Ramos (cell line): ENCODE data around the gene CFAP100.

Experiments
- in situ Hi-C: fragments of 300-500 bp; cut with MboI; formaldehyde crosslinking; loops from one replicate; pipeline ENCODE4 v1.14.3; 2022; ENCODE audit warnings: low sequenced_read_pairs; ENCODE audit not compliant: unreplicated experiment

Gene CFAP100

DNA sequence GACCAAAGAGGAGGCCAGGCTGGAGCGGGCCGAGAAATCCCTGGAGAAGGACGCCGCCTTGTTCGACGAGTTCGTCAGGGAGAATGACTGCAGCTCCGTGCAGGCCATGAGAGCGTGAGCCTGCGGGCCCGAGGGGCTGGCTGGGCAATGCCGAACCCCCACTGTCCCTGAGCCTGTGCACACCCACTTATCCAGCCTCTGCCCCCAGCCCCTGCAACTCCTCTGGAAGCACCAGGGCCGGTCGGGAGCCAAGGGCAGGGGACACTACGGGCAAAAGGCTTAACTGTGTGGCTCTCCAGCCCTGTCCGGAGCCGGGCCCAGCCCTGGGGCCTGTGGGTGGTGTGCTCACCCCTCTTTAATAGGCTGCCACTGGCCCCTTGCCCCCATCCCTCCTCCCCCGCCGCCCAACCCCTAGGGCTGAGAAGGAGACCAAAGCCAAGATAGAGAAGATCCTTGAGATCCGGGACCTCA lies 24.0 kb downstream of the CFAP100 start:
- in situ Hi-C loops: no loop called here

DNA sequence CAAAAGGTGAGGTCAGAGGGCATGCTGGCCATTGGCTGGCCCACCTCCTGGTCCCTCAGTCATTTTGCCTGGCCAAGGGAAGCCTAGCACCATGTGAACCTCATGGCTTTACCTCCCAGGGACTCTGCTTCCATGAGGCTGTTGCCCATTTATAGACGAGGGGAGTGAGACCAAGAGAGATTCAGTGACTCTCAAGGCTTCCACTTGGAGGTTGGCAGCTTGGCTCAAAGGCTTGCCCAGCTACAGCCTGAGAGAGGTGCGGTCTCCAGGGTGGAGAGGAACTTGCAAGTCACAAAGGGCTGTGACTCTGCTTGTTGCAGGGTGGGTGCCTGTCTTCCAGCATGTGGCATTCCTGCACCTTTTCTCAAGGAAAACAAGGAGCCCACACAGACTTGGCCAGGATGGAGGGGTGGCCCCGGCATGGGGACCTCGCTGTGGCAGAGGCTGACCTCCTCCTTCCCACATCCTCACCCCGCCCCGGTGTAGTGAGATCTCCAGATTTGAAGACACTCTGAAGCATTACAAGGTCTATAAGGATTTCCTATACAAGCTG lies 24.5 kb downstream of the CFAP100 start:
- in situ Hi-C loops: no loop called here

DNA sequence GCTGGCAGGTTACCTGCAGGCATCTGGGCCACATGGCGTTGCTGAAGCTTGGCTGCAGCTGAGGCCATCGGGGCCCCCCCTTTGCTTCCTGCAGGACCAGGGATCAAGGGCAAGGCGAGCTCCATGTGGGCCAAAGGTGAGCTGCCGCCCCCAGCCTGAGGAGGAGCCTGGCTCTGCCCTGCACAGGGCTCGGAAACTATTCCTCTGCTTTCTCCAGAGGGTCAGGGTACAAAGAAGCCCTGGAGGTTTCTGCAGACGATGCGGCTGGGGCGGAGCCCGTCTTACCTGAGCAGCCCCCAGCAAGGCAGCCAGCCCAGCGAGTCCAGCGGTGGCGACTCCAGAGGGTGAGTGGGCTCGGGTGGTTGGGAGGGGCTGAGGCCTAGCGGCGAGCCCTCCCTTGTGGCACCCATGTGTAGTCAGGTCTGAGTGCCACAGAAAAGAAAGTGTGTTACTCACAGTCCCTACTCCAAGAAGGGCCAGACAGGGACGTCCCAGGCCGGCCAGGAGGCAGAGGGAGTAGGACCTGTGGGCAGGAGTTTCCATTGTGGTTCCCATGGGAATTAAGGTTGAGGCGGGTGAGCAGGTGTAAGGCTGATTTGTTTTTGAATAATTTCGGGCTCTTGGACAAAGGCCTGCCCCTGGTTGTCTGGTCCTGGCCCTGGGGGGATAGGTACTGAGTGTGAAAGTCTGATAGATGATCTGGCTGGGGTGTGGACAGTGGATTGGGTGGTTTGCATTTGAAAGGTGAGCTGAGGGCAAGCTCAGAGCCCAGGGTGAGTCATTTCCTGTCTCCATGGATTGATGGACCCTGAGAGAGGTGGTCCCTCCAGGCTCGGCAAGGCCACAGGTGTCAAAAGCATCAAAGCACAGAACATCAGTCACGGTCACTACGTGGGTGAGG lies 25.4 kb downstream of the CFAP100 start:
- in situ Hi-C loops: no loop called here

DNA sequence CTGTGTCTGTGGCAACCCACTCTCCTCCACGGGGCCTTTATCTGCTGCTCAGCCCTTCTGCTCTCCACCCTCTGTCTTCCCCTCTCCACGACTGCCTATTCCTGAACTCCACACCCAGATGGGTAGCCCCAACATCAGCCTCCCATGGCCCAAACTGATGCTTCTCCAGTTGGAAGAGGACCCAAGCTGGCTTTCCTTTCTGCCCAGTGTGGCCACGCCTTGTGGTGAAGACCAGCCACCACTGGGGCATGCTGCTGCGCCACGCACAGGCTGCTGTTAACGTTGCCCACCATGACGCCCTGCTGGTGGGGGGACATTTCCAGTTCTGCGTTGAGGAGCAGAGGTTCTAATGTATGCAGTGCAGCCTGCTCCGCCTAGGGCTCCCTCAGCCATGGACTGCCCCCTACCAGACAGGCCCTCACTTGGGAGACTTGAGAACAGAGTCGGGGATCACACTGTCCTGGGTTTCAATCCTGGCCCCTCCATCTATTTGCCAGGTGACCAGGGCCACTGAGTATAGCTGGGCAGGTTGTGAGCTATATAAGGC lies 26.9 kb downstream of the CFAP100 start:
- in situ Hi-C loops: no loop called here

DNA sequence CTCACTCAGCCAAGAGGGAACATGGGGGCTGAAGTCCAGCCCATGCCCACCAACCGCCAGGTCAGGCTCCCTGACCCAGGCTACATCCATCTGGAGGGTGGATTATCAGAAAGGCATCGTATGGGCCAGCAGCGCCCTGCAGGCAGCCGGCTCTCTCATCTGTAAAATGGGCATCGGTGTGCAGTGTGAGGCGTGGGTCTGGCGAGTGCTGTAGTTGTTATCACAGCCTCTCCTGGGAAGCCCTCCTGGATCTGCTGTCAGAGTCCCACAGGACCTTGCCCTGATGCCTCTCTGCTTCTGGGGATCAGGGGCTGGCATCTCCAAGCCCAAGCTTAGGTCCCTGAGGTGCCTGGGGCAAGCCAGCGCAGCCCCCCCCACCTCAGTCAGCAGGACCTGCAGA lies 27.4 kb downstream of the CFAP100 start:
- in situ Hi-C loops: no loop called here

DNA sequence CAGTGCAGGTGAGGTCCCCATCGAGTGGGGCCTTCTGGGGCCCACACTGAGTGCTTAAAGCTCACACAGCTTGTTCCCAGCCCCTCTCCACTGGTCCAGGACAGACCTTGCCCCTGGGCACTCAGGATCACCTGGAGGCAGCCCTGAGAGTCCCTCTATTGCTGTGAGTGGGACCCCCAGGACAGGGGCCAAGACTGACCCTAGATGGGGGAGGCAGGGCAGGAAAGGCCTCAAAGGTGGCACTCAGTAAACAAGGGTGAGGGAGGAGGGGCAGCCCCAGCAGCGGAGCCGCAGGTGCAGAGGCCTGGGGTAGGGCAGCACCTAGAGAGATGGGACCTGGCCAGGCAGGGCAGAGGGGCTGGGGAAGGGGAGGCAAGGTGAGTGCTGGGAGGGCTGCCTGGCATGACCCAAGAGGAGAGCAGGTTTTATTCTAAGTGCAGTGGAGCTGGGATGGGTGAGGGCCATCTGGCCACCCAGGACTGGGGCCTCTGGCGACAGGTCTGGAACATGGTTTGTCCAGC lies 27.9 kb downstream of the CFAP100 start:
- in situ Hi-C loops: no loop called here

DNA sequence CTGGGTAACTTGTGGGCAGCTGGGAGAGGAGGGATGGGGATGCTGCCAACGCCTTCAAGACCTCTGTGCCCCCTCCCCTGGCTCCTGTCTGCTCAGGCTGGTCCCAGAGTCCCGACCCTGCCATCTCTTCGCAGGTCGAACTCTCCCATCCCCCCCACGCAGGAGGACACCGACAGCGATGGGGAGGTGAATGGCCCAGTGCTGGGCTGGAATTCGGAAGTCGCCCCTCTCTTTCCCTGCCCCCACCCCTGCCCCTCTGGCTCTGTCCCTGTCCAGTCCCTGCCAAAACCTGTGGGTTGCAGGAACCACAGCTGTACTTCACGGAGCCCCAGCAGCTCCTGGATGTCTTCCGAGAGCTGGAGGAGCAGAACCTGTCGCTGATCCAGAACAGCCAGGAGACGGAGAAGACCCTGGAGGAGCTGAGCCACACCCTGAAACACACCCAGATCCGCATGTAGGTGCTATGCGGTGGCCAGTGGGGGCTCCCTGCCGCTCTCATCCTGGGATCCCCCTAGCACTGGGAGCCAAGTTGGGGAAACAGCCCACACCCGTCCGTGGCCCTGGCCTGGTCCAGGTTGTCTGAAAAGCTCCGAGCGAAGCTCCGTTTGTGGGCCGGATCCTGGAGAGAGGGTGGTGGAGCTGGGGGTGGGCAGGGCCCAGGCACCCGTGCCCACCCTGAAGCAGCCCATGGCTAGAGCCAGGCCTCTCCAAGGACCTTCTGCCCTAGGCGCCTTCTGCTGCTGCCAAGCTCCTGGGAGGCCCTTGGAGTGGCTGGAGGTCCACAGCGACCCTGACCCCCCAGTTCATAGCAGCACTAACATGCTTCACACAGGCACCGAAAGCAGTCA lies 28.7 kb downstream of the CFAP100 start:
- in situ Hi-C loops: no loop called here

DNA sequence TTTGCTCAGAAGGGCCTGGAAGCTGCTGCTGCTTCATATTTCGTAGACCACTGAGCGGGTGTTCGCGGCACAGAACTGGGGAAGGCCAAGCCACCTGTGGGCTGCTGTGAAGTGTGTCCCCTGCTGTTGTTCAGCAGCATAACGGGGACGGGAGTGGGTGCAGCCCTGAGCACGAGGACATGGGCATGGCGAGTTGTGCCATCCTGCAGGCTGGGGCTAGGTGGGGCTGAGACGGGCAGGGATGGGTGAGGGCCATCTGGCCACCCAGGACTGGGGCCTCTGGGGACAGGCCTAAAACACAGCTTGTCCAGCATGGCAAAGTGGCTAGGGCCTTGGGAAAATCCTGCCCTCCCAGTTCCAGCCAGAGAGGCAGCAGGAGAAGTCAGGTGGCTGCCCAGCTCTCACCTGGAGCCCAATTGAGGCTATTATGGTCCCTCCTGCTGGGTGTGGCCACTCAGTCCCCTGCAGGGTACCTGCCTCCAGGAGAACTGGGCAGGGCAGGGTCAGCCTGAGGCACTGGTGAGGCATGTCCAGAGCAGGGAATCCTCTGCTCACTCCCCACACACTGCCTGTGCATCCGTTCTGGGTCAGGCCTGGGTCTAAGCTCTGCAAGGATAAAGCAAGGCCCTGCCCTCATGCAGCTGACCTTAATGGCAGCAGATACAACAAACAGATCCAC lies 29.5 kb downstream of the CFAP100 start:
- in situ Hi-C loops: no loop called here

DNA sequence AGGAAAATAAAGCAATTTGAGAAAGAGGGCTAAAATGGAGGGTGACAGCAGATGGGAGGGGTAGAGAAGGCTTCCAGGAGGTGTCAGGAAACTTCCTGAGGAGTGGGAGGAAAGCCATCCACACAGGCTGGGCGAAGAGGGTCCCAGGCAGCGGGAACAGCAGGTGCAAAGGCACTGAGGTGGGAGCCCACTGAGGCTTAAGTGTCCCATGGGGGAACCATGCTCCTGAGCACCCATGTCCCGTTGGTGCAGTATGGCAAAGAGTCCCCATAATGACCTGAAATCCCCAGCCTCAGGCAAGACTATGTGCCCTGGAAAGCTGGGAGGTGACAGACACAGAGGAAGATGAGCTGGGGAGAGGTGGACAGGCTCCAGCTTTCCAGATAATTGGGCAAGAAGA lies 30.0 kb downstream of the CFAP100 start:
- in situ Hi-C loops: no loop called here

DNA sequence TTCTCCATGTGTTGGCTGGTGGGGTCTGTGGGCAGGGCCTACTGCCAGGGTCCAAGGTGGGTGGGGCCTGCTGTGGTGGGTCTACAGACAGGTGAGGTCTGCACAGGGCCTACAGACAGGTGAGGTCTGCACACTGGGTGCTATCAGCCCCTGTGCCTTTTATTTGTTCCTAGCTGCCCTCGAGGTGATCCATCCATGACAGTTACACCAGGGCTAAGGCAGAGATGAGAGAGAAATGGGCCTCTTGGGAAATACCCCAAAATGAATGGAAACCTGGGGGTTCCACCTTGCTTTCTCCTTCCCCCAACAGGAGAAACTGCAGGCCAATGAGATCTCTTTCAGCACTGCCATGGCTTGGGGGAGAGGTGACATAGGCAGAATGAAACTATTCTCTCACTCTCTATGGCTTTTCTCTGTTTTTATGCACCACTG lies 36.4 kb downstream of the CFAP100 start:
- in situ Hi-C loops: no loop called here

DNA sequence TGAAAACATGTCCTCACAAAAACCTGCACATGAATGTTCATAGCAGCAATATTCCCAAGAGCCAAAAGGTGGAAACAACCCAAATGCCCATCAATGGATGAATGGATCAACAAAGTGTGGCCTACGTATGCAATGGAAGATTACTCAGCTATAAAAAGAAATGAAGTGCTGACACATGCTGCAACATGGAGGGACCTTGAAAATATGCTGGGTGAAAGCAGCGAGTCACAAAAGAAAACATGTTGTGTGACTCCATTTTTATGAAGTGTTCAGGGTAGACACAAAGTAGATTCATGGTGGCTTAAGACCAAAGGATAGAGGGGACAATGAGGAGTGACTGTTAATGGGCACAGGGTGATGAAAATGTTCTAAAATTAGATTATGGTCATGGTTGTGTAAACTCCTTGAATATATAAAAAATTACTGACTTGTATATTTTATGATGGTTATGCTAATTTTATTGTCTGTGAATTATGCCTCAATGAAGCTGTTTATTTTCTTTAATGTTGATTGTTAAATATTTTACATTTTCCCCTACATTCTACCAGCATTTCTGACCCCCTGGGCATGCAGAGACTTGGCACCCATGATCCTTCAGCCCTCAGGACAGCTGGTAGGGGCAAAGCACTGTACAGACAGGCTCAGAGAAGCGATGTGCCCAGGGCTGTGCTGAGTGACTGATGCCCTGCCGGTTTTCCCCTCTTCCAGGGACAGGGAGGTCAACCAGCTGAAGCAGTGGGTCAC lies 37.8 kb downstream of the CFAP100 start:
- in situ Hi-C loops: no loop called here

DNA sequence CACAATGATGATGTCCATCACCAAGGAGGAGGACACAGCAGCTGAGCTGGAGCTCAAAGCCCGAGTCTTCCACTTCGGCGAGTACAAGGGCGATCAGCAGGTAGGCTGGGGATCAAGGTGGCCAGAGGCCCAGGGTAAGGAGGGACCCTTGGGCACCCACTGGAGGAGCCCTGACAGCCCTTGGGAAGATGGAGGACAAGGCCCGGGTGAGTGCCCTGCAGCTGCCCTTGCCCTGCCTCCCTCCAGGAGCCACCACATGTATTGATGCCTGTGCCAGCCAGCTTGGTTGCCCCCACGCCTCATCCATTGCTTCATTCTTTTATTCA lies 38.4 kb downstream of the CFAP100 start:
- in situ Hi-C loops: no loop called here

DNA sequence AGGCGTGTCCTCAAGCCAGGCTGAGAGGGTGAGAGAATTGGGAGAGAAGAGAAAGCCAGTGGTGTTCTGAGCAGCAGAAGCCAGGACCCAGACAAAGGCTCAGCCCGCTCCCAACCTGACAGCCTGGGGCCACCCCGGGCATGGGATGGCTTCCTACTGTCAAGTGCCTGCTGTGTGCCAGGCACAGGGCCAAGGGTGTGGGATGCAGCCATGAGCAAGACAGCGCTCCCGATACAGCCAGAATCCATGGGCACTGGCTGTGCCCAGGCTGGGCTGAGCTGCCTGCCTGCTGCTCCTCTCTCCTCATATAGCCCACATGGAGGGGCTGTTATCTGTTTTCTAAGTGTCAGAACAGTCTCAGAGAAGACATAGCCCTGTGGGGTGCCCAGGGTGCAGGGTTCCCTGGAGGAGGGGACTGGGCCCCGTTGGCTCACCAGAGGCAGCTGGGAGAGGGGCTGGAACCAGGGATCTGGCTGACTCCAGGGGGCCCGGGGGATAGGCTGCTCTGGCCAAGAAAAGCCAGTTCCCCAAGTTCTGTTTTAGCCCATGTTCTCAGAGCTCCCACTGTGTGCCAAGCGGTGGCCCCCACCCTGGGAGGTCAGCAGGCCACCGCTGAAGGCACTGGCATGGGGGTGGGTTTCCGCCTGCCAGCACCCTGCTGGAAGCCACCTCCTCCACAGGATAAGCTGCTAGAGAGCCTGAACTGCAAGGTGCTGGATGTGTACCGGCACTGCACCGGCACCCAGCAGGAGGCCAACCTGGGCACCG lies 39.0 kb downstream of the CFAP100 start:
- in situ Hi-C loops: no loop called here

DNA sequence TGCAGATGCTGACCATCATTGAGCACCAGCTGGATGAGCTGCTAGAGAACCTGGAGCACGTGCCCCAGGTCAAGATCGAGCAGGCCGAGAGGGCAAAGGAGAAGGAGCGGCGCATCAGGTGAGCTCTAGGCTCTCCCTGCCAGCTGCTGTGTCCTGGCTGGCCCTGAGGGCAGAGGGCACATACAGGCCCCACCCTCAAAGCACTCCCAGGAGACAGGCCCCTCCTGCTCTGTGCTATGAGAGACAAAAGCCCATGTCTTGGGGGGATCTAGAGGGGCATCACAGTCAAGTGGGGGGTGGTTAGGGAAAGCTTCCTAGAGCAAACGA lies 39.5 kb downstream of the CFAP100 start:
- in situ Hi-C loops: no loop called here

DNA sequence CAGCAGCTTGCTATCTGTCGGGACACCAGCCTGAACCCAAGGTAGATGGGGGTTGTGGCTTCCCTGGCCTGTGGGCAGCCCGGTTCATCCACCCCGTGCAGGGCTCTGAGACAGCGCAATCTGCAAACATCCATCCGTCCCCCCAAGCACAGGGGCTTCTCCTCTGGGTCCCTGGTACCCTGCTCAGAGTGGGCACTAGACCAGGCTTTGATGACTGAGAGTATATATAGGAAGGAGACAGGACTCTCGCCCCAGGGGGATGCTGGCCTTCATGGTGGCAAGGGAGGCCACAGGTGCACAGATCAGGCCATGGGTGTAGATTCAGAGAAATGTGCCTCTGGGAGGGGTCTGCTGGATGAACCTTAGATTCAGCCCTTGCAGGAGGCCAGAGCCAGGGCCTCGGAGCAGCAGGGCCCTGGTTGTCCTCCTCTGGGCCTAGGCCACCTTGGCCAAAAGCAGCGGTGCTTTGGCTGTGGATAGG lies 40.3 kb downstream of the CFAP100 start:
- in situ Hi-C loops: no loop called here

DNA sequence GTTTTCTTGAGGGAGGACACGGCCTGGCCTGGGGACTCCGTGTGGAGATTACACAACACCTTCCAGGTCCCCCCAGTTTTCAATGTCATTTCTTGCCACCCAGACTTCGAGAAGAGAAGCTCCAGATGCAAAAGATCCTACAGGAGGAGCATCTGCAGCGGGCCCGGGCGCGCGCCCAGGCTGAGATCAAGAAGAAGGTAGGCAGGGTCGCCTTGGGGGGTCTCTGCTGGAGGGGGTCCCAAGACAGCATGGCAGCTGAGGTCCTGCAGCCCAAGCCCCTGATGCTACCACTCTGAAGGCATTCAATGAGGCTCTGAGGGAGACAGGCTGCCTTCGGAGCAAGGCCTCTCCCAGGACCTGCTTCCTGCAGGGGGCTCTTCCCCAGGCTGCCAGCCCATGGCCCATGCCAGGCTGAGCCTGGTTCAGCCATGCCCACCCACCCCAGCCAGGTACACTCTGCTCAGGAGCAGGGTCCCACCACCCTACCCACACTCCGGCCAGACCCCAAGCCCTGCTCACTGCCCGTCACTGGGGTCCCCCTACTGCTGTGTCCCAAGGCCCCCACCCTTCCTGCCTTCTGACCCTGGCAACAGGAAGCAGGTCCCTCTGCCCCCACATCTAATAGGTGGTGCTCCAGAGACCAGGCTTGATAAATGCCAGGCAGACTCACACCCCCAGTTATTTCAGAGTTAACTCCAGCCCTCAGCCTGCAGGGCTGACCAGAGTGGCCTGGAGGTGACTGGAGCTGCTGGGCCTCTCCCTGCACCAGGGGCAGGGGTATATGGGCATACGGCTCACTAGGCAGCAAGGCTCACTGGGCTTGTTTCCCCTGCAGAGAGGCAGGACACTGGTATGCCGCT lies 41.0 kb downstream of the CFAP100 start:
- in situ Hi-C loops: no loop called here

DNA sequence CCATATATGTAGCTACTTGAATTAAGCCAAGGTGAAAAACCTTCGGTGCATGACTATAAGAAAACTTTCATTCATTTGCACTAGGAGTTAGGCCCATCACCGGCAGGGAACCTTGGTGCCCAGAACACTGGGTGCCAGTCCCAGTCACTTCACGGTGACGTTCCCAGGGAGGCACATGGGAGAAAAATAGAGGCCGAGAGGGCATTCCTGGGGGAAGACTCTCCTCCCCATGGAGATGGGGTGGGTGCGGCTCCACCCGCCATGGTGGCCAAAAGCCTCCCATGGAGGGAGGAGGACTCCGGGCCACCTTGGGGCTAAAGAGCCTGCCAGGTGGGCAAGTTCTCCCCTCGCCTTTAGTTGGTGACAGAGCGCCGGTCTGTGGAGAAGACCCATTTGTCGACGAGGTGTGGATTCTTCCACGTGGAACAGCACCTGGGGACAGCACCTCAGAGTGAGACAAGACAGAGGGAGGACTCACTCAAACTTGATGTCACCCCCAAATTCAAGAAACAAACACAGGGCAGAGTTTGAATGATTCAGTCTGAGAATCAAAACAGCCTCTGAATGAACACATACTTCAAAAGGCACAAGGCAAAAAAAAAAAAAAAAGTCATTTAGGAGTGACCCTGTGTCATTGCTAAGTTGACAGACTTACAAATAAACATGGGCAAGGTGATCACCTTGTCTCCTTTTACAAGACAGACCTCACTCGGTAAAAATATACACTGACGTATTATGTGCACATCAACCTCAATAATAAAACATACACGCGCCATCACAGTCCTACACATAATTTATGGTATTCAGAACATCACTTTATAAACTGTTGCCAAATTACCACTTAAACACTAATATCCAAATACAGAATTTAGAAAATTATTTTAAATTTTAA lies 42.4 kb downstream of the CFAP100 start:
- in situ Hi-C loops: no loop called here
